Neuronal stem cell (in vitro differentiated cells): ENCODE measurements around the gene DENND4B.

Experiments used
- DNase-seq: peaks from one replicate; pipeline ENCODE4 v3.0.0-alpha.2; 2013; ENCODE audit warnings: low spot score
- H2AFZ ChIP-seq: one replicate; pipeline ENCODE4 v1.6.1; 2013; ENCODE audit warnings: mild to moderate bottlenecking, low read length, inconsistent platforms
- H2AK5ac ChIP-seq: 2 replicates; pipeline ENCODE4 v1.6.1; 2013; ENCODE audit warnings: low read depth, mild to moderate bottlenecking, inconsistent platforms, low read length, moderate library complexity, mixed read lengths
- H2BK120ac ChIP-seq: 2 replicates; pipeline ENCODE4 v1.6.1; 2013; ENCODE audit warnings: low read depth, mild to moderate bottlenecking, inconsistent platforms, low read length, moderate library complexity, mixed read lengths
- H2BK12ac ChIP-seq: one replicate; pipeline ENCODE4 v1.6.1; 2013; ENCODE audit warnings: low read length, inconsistent platforms
- H2BK15ac ChIP-seq: 2 replicates; pipeline ENCODE4 v1.6.1; 2013; ENCODE audit warnings: mild to moderate bottlenecking, low read length, inconsistent platforms, mixed read lengths
- H2BK5ac ChIP-seq: one replicate; pipeline ENCODE4 v1.6.1; 2013; ENCODE audit warnings: inconsistent platforms, mild to moderate bottlenecking, low read length, moderate library complexity
- H3K14ac ChIP-seq: one replicate; pipeline ENCODE4 v1.6.1; 2013; ENCODE audit warnings: low read length, inconsistent platforms
- H3K18ac ChIP-seq: 2 replicates; pipeline ENCODE4 v1.6.1; 2013; ENCODE audit warnings: low read length, inconsistent platforms
- H3K23ac ChIP-seq: 2 replicates; pipeline ENCODE4 v1.6.1; 2013; ENCODE audit warnings: low read depth, mild to moderate bottlenecking, mixed read lengths, low read length, inconsistent platforms; ENCODE audit not compliant: poor library complexity
- H3K27ac ChIP-seq: replicated peaks from 3 replicates; pipeline ENCODE4 v1.5.1; 2013; ENCODE audit warnings: low read length, inconsistent platforms
- H3K27me3 ChIP-seq, 3 experiments: 2 replicates each; pipeline ENCODE4 v1.6.1; 2013; ENCODE audit warnings: low read length in 3 of 3, mild to moderate bottlenecking in 2 of 3, inconsistent platforms in 1 of 3, low read depth in 1 of 3, mixed read lengths in 1 of 3, moderate library complexity in 1 of 3; ENCODE audit not compliant: control insufficient read depth in 3 of 3, insufficient read depth in 3 of 3
- H3K36me3 ChIP-seq, 2 donors: replicated peaks in 1 of 2; 2 replicates each; pipeline ENCODE4 v1.6.1; 2013; ENCODE audit warnings: low read length in 2 of 2; ENCODE audit not compliant: control insufficient read depth in 2 of 2, insufficient read depth in 2 of 2
- H3K4ac ChIP-seq: 2 replicates; pipeline ENCODE4 v1.6.1; 2013; ENCODE audit warnings: inconsistent platforms, mild to moderate bottlenecking, low read length, moderate library complexity
- H3K4me1 ChIP-seq, 2 donors: 1 replicate in 1 of 2; 2 replicates in 1 of 2; pipeline ENCODE4 v1.6.1; 2013; ENCODE audit warnings: low read length in 2 of 2, low read depth in 1 of 2; ENCODE audit not compliant: control insufficient read depth in 2 of 2, insufficient read depth in 1 of 2
- H3K4me2 ChIP-seq: one replicate; pipeline ENCODE4 v1.6.1; 2013; ENCODE audit warnings: mild to moderate bottlenecking, low read length, inconsistent platforms; ENCODE audit not compliant: insufficient read depth, poor library complexity, severe bottlenecking
- H3K4me3 ChIP-seq, 2 donors: 2 replicates each; pipeline ENCODE4 v1.5.1; 2013; ENCODE audit warnings: low read length in 2 of 2, mild to moderate bottlenecking in 2 of 2, inconsistent platforms in 1 of 2, moderate library complexity in 1 of 2
- H3K79me1 ChIP-seq: one replicate; pipeline ENCODE4 v1.6.1; 2013; ENCODE audit warnings: low read depth, mild to moderate bottlenecking, inconsistent platforms, low read length, moderate library complexity
- H3K9ac ChIP-seq: one replicate; pipeline ENCODE4 v1.6.1; 2013; ENCODE audit warnings: mild to moderate bottlenecking, low read depth, low read length, inconsistent platforms; ENCODE audit not compliant: poor library complexity
- H3K9me3 ChIP-seq, 2 donors: replicated peaks in 1 of 2; 2 replicates each; pipeline versions ENCODE3 to v1.6.1; 2013; ENCODE audit warnings: low read length in 2 of 2, mild to moderate bottlenecking in 2 of 2, inconsistent platforms in 1 of 2, low read depth in 1 of 2, mixed read lengths in 1 of 2, moderate library complexity in 1 of 2; ENCODE audit not compliant: control insufficient read depth in 2 of 2, insufficient read depth in 1 of 2
- H4K8ac ChIP-seq: one replicate; pipeline ENCODE4 v1.6.1; 2013; ENCODE audit warnings: low read depth, mild to moderate bottlenecking, inconsistent platforms, low read length, moderate library complexity
- H4K91ac ChIP-seq: one replicate; pipeline ENCODE4 v1.6.1; 2013; ENCODE audit warnings: low read length, low read depth, mild to moderate bottlenecking, inconsistent platforms; ENCODE audit not compliant: poor library complexity
- WGBS, 2 donors: extraction: QIAGEN DNeasy Blood & Tissue Kit; methylation state at CpG; one replicate each; pipeline ENCODE4 v1.1.7; 2013; ENCODE audit warnings: missing lambda C conversion rate in 2 of 2, mixed read lengths in 1 of 2; ENCODE audit not compliant: insufficient read length in 2 of 2, insufficient replicate concordance in 1 of 2; ENCODE audit errors: extremely low coverage in 2 of 2; 5-methylcytosine and 5-hydroxymethylcytosine counted together

Gene DENND4B

DNA sequence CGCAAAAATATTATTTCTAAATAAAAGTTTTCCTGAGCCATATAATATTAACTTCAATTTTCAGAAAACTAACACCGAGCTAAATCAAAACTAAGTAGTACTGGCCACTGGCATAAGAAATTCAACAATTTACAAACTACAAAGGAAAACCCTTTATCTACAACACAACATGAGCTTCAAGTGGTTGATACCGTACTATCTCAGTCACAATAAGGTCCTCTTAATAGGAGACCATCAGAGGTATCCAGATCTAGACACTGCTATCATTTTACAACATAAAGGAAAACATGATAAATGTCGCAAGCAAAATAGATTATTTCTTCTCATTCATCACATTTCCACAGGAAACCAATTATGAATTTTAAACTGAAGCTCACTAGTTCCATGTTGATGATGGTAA lies 63.3 kb downstream of the DENND4B start:
- H3K4me2 ChIP-seq = no peak overlapping the region
- H4K91ac ChIP-seq = no peak overlapping the region
- H3K4me1 ChIP-seq = peaks cover 7 to 27% of the 10 kb centered on the region in 2 donors
- no peak overlapping the region for H2BK12ac ChIP-seq
- DNase-seq = no peak
- H3K23ac ChIP-seq = no peak overlapping the region
- no peak overlapping the region for H4K8ac ChIP-seq
- no peak overlapping the region for H3K27ac ChIP-seq
- H3K14ac ChIP-seq = no peak overlapping the region
- peaks cover 0 to 4% of the 10 kb centered on the region in 2 donors for H3K9me3 ChIP-seq
- H2AFZ ChIP-seq = no peak overlapping the region
- no peak overlapping the region for H3K9ac ChIP-seq
- peaks cover 1% of the 10 kb centered on the region for H3K79me1 ChIP-seq
- WGBS, 2 donors = no CpG with 5 or more reads among the region's 4 CpGs
- H3K4ac ChIP-seq = no peak overlapping the region
- peaks cover 0 to 19% of the 10 kb centered on the region in 2 donors for H3K36me3 ChIP-seq
- no peak overlapping the region for H2BK15ac ChIP-seq
- no peak overlapping the region for H3K18ac ChIP-seq
- H3K4me3 ChIP-seq = no peak overlapping the region
- H2AK5ac ChIP-seq = no peak overlapping the region
- no peak overlapping the region for H2BK5ac ChIP-seq
- no peak overlapping the region for H2BK120ac ChIP-seq
- H3K27me3 ChIP-seq = no peaks in the 10 kb centered on the region

DNA sequence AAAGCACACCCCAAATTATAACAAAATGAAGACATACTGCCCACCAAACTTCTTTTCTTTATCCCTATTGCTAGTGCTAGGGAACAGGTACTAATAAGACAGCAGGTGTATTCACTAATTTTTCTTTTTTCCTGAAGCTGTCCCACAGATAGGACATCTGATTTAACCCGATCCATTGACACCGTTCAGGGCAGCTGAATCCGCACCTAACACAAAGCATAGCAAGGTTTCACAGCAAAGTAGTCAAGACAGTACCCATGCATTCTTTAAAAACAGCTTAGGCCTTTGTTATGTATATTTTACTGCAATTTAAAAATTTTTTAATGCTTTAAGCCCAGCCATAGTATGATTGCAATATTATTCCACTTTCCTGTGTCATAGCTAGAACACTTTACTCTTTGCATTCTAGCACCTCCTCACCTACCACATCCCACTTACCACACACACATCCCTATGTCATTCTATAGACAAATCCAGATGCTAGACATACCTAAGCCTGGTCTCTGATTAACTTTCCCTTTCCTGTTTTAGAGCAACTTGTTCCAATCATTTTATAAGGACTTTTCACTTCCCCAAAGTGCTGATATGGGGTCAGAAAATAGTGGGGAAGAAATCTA lies 64.1 kb downstream of the DENND4B start:
- peaks cover 0 to 16% of the 10 kb centered on the region in 2 donors for H3K36me3 ChIP-seq
- no peak overlapping the region for H3K18ac ChIP-seq
- H3K9ac ChIP-seq = no peak overlapping the region
- H4K8ac ChIP-seq = no peak overlapping the region
- H3K14ac ChIP-seq = no peak overlapping the region
- DNase-seq = no peak
- no peak overlapping the region for H3K4me3 ChIP-seq
- no peak overlapping the region for H2AK5ac ChIP-seq
- peaks cover 0 to 4% of the 10 kb centered on the region in 2 donors for H3K9me3 ChIP-seq
- H2AFZ ChIP-seq = peak overlapping the region; percentile 74
- no peaks in the 10 kb centered on the region for H3K27me3 ChIP-seq
- no CpG with 5 or more reads among the region's 3 CpGs for WGBS, 2 donors
- no peak overlapping the region for H2BK120ac ChIP-seq
- no peak overlapping the region for H3K4me2 ChIP-seq
- peaks cover 7 to 27% of the 10 kb centered on the region in 2 donors for H3K4me1 ChIP-seq
- no peak overlapping the region for H3K23ac ChIP-seq
- peaks cover 1% of the 10 kb centered on the region for H3K79me1 ChIP-seq
- H2BK15ac ChIP-seq = no peak overlapping the region
- no peak overlapping the region for H3K27ac ChIP-seq
- H3K4ac ChIP-seq = no peak overlapping the region
- H2BK5ac ChIP-seq = no peak overlapping the region
- H4K91ac ChIP-seq = no peak overlapping the region
- H2BK12ac ChIP-seq = no peak overlapping the region

DNA sequence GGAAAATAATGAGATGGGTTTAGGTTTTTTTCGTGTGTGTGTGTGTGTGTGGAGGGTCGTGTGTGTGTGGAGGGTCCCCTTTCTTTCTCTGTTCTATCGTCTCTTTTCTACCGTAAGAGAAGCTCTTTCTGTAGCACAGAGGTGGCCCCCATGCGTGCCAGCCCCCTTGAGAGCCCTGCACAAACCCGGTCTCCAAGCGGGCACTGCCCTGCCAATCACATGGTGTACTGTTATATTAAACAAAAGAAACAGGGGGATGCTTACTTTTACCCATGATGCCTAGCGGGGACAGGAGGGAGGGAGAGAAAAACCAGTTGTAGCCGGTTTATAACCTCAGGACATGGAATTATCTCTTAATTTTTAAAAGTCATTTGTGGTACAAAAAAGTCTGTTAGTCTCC lies 64.8 kb downstream of the DENND4B start:
- DNase-seq = no peak
- Histone ChIP-seq H3K9ac (no peak overlapping the region), H4K91ac (no peak overlapping the region), H2BK15ac (no peak overlapping the region), H3K27ac (no peak overlapping the region), H3K4ac (no peak overlapping the region), H3K9me3 (peaks cover 0 to 4% of the 10 kb centered on the region in 2 donors), H2AK5ac (no peak overlapping the region), H2BK5ac (no peak overlapping the region), H3K4me3 (no peak overlapping the region), H2AFZ (peak overlapping the region; percentile 74), H3K4me1 (peaks cover 7 to 27% of the 10 kb centered on the region in 2 donors), H3K23ac (no peak overlapping the region), H3K27me3 (no peaks in the 10 kb centered on the region), H3K14ac (no peak overlapping the region), H4K8ac (no peak overlapping the region), H2BK120ac (no peak overlapping the region), H3K36me3 (peaks cover 0 to 10% of the 10 kb centered on the region in 2 donors), H2BK12ac (no peak overlapping the region), H3K4me2 (no peak overlapping the region), H3K18ac (no peak overlapping the region), H3K79me1 (peaks cover 1% of the 10 kb centered on the region)
- WGBS, 2 donors = 100% methylated on average over 1 of the region's 9 CpGs

DNA sequence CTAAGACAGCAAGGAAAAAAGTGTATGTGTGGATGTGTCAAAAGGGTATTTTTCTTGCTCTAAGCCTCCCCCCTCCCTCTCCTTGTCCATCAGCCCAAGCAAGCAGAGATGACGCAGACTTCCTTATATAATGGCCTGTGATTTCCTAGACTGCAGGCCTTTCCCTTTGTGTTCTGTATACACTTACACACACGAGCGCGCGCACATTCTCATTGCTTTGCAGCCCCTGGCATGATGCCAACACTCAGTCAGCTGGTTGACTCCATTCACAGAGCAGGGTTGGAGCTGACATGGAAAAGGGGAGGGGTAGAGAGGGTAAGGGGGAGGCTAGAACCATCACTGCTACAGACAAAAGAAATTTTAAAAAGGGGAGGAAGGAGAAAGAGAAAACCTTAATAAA lies 65.6 kb downstream of the DENND4B start:
- Histone ChIP-seq H2BK120ac (no peak overlapping the region), H3K23ac (no peak overlapping the region), H3K4me3 (peak overlapping the region in 1 of 2 donors; percentile 0), H3K9ac (no peak overlapping the region), H3K9me3 (peaks cover 0 to under 1% of the 10 kb centered on the region in 2 donors), H3K4ac (no peak overlapping the region), H3K27ac (no peak overlapping the region), H3K27me3 (no peaks in the 10 kb centered on the region), H2AFZ (peak overlapping the region; percentile 5), H3K18ac (no peak overlapping the region), H3K14ac (no peak overlapping the region), H3K4me1 (peaks cover 7 to 27% of the 10 kb centered on the region in 2 donors), H2BK5ac (no peak overlapping the region), H3K36me3 (peaks cover 3 to 4% of the 10 kb centered on the region in 2 donors), H2BK12ac (no peak overlapping the region), H3K4me2 (no peak overlapping the region), H2AK5ac (no peak overlapping the region), H2BK15ac (no peak overlapping the region), H4K91ac (no peak overlapping the region), H3K79me1 (peaks cover 3% of the 10 kb centered on the region), H4K8ac (no peak overlapping the region)
- DNase-seq = no peak
- WGBS, 2 donors = no CpG with 5 or more reads among the region's 5 CpGs
